GM18511 (cell line): ENCODE measurements around the gene NPL.

ENCODE experiments used
- ATAC-seq: cut with Tn5 transposase; IDR thresholded peaks from one replicate; pipeline ENCODE4 v1.9.1; 2021; ENCODE audit warnings: mild to moderate bottlenecking, moderate library complexity; ENCODE audit not compliant: unreplicated experiment

Gene NPL

GRCh38 chr1:182777386-182777785, 12.2 kb upstream of the NPL start:
- ATAC-seq, result no peak

- ATAC-seq, result no peak
These were observed 10.7 kb upstream of the NPL start for GRCh38 chr1:182778862-182779261.

GRCh38 chr1:182779530-182779929, 10.0 kb upstream of the NPL start:
- ATAC-seq, result no peak

- ATAC-seq, result peak; percentile 74
These were observed 7.6 kb upstream of the NPL start for GRCh38 chr1:182781841-182782586.

GRCh38 chr1:182782587-182782913, 7.0 kb upstream of the NPL start:
- ATAC-seq, result no peak

GRCh38 chr1:182783068-182783467, 6.5 kb upstream of the NPL start:
- no peak for ATAC-seq

GRCh38 chr1:182784556-182785171, 4.9 kb upstream of the NPL start:
- ATAC-seq, result no peak

- ATAC-seq, result no peak
These were observed 4.4 kb upstream of the NPL start for GRCh38 chr1:182785181-182785580.

GRCh38 chr1:182786223-182786994, 3.2 kb upstream of the NPL start:
- ATAC-seq, result no peak

GRCh38 chr1:182786995-182787324, 2.6 kb upstream of the NPL start:
- ATAC-seq, result no peak

- no peak for ATAC-seq
These were observed 2.0 kb downstream of the NPL start for GRCh38 chr1:182791281-182792179.

- no peak for ATAC-seq
These were observed 4.5 kb downstream of the NPL start for GRCh38 chr1:182794091-182794490.

GRCh38 chr1:182794676-182795201, 5.2 kb downstream of the NPL start:
- no peak for ATAC-seq

- ATAC-seq, result no peak
These were observed 6.1 kb downstream of the NPL start for GRCh38 chr1:182795563-182796228.

GRCh38 chr1:182802006-182802803, 12.6 kb downstream of the NPL start:
- no peak for ATAC-seq

GRCh38 chr1:182803846-182804245, 14.3 kb downstream of the NPL start:
- no peak for ATAC-seq

- no peak for ATAC-seq
These were observed 16.6 kb downstream of the NPL start for GRCh38 chr1:182806015-182806678.

- no peak for ATAC-seq
These were observed 18.3 kb downstream of the NPL start for GRCh38 chr1:182807907-182808306.

- no peak for ATAC-seq
These were observed 19.9 kb downstream of the NPL start for GRCh38 chr1:182809414-182809957.
